AG08396 (cell line): ENCODE results near the gene SCTR.

Experiments used
- DNase-seq: peaks from one replicate; pipeline ENCODE4 v3.0.0; 2012; ENCODE audit warnings: low spot score, mixed read lengths

The SCTR gene

DNA sequence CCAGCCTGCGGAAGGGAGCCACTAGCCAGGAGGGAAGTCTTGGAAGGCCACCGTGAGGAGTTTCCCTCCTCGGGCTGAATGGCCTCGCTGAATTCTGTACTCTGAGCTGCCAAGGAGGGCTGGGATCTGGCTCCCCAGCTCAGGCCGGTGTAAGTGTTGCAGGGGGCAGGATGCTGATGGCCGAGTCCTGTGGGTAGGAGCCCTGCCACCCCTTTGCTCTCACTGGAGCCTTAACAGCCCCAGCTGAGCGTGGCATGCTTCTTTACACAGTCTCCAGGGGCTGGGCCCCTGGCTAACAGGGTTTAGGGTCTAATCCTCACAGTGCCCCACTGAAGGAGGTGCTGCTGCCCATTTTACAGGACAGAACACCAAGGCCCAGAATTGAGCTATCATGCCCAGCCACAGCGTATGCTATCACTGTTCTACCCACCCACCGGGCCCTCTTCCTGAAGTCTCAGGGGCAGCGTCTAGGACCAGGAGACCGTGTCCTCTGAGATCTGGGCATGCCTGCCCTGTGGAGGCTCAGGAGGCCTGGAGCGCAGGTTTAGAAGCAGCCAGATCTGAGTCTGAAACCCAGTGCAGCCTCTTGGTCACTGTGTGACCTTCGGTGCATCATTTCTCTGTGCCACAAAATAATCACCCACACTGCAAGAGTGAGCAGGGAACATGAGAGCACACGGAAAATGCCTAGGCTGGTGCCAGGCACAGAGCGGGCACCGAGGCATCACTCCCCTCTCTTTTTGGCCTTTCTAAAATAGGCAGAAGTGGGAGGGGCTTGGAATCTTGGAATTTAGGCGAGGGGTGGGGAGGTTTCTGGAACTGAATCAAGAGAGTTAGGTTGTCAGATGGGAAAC is 49.7 kb downstream of the SCTR start:
- no peak for DNase-seq

DNA sequence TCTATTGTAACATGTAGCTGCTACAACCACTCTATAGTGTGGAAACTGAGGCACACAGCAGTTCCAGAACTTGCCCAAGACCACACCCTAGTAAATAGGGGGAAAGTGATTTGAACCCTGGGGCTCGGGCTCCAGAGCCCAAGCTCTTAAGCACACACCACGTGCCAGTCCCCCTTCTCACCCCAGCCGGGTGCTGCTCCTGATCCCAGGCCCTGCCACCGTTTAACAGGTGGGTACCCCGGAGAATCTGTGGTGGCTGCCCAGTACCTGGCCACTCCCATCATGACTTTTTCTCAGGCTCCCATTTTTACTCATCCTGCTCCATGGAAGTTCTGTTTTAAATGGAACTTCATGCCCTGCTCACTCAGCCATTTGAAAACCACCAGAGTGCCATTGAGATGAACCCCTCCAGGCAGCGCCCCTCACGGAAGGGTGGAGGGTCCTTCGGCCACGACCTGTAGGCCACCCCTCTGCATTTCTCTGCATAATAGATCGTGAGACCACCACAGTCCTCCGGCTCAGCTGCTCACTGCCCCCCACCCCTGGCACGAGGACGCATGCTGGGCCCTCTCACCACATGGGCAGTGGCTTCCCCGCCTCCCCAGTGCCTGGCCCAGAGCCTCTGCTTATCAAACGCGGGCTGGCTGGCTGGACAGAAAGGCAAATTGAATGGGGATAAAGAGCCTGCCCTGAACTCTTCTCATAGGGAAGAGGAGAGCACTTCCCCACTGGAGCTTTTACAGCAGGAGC is 50.5 kb downstream of the SCTR start:
- no peak for DNase-seq

DNA sequence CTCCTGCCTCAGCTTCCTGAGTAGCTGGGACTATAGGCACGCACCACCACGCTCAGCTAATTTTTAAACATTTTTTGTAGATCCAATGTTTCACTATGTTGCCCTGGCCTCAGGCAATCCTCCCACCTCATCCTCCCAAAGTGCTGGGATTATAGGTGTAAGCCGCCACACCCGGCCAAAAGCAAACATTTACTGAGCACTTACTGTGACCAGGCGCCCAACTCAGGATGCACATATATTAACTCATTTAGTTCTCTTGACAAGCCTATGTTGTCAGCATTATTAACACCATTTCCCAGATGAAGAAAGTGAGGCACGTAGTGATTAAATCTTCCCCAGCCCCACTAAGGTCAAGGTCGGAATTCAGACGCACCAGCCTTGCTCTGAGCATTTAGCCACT is 51.5 kb downstream of the SCTR start:
- DNase-seq, result no peak

DNA sequence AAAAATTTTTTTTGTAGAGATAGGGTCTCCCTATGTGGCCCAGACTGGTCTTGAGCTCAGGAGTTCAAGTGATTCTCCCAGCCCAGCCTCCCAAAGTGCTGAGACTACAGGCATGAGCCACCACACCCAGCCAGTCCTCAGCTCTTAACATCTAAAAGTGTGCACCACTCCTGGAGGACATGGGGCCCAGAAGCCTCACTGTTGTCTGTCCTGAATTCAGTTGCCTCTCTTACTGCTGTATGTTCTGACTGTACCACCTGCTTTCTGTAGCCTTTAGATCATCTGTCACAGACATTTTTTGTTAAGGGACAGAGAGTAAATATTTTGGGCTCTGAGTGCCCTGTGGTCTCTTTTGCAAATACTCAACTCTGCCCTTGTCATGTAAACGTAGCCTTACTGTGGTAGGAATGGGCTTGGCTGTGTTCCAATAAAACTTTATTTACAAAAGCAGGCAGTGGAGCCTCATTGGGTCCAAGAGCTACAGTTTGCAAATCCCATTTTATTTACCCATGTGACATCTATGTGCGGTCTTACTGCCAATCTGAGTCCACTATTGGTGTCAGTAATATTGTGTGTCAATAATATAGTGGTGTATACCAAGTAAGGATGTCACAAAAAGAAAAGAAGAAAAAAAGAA is 54.5 kb downstream of the SCTR start:
- DNase-seq, result no peak

DNA sequence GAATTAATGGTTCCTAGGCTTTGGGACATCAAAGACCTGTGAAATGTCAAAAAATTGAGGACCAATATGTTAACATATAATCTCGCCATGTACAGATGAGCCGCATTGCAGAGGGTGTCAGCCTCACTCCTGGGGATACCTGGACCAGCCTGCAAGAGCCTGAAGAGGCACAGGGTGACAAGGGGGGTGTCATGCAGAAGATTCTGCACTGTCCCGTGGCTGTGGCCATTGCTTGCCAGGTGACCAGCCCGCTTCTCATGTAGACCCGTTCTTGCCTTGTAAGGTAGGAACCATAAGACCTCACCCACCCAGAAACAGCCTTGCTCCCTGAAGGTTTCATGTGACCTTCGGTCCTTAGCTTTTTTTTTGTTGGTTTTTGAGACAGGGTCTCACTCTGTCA is 55.2 kb downstream of the SCTR start:
- no peak for DNase-seq

DNA sequence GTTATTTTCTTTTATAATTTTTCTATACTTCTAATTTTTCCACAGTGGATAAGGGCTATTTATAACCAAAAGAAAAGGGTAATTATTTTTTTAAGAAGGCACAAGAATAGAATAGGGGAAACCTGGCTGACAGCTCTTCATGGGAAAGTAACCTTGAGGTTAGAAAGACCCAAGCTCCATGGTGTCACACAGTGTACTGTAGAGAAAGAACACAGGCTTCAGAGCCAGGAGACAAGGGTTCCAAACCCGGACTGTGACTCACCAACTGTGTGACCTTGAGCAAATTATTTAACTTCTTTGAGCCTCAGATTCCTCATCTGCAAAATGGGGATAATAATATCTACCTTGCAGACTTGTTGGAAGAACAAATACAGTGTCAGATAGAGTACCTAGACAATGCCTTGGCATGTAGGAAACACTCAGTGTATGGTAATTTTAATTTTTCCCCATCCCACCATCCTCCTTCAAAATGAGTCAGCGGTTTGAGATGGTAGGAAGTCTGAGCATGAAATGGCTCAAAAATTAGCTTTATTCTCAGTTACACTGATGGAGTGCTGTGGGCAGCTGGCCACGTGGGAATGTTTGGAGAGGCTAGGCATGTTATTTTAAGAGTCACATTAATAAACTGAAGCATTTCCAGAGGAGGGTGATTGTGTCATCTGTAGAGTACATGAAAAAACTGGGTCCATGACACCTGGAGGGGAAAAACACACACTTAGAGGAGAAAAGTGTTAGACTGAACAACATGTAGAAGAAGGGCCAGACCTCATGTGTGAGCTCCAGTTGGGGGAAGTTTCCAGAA is 55.9 kb downstream of the SCTR start:
- DNase-seq, result peak; percentile 31

DNA sequence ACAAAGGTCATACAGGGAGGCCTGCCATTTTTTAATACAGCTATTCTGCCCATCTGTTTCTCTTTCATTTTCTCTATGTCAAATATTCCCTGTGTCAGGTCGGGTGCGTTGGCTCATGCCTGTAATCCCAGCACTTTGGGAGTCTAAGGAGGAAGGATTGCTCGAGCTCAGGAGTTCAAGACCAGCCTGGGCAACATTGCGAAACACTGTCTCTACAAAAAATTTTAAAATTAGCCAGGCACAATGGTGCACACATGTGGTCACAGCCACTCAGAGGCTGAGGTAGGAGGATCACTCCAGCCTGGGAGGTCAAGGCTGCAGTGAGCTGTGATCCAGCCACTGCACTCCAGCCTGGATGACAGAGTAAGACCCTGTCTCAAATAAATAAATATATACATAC is 57.9 kb downstream of the SCTR start:
- no peak for DNase-seq

DNA sequence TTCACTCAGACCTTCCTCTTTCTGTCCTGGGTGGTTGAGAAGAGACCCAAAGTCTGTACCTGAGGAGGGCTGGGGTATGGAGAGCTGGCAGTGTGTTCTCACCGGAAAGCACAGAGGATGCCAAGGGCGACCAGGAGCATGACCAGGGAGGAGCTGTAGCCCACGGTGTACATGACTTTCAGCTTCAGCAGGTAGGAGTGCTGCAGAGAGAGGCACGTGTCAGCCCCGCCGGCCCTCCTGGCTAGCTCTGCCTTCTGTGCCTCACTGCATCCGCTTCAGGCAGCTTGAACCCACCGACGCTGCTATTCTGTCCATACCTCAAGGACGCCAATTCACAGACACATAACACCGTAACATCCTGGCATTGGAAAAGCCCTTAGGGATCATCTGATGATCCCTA is 58.6 kb downstream of the SCTR start:
- no peak for DNase-seq

DNA sequence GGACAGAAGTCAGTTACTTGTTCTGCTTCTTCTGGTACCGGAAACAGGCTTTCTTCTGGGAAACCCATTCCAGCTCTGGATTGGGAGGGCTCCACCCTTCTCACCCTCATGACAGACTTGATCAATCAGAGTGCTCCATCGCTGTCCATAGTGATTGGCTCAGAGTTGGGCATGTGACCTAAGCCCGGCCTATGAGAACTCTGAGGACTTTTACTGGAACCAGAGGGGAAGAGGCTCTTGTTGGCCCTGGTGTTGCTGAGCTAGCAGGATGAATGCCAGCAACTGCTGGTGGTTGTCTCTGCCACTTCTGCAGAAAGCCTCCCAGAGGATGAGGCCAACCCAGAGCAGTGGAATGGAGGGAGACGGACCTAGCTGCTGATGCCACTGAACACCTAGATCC is 59.3 kb downstream of the SCTR start:
- DNase-seq, result no peak

DNA sequence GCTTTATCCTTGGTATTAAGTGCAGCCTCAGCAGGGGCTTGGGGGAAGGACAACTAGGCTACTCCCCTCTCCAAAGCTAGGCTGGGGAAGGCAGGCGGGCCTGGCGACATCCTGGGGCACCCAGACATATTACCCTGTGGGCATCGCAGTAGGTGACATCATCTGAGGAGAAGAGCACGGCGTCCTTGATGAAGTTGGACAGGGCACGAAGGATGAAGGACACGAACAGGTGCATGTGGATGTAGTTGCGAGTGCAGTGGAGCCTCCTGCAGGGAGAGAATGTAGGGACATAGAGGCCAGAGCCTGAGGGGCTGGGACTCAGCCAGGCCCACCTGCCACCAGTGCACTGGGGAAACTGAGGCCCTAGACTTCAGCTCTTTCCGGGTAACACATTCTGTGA is 60.3 kb downstream of the SCTR start:
- DNase-seq, result no peak

DNA sequence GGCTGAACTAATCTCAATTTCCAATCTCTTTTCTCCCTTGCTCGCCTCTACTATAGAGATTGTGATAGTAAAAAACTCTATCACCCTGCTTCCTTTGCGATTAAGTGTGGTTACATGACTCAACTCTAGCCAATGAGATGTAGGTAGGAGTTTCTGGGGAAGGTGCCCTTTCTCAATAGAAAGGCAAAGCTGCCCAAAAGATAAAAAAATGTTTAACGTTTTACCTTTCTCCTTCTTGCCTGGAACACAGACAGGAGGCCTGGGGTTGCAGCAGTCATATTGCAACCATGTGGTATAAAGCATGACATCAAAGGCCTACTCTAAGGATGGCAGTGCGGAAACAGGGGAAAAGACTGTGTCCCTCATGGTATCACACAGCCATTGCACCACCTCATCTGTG is 61.1 kb downstream of the SCTR start:
- no peak for DNase-seq

DNA sequence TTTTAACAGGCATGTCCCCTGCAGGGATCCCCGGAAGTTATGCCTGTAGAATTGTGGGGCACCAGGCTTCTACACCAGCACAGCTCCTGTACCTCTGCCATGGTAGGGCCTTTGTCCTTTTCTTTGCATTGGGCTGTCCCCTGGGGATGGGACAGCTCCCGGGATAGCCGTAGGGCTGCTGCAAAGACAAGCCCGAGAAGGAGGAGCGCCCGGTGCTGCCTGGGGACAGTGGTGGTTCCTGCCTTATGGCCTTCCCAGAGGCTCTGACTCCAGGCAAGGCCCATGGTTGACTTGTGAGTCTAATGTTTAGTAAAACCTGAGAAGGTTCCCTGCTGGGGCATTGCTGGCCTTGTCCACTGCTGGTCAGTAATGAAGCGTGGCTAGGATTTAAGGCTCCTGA is 61.7 kb downstream of the SCTR start:
- no peak for DNase-seq

DNA sequence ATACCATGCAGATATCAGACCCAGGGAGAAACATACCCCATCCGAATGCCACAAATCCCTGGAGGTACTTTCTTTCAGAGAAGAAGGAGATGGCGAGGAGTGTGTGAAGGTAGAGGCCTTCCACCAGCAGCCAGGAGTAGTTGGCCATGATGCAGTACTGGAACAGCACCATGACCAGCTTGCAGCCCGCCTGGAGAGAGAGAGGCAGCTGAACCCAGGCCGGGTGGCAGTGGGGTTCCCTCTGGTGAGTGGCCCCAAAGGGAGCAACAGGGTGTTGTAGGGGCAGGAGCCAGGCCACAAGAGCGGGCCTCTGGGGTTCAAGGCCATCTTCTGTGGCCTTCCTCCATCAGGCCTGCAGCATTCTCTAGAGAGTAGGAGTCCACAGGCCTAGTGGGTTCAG is 62.5 kb downstream of the SCTR start:
- no peak for DNase-seq

DNA sequence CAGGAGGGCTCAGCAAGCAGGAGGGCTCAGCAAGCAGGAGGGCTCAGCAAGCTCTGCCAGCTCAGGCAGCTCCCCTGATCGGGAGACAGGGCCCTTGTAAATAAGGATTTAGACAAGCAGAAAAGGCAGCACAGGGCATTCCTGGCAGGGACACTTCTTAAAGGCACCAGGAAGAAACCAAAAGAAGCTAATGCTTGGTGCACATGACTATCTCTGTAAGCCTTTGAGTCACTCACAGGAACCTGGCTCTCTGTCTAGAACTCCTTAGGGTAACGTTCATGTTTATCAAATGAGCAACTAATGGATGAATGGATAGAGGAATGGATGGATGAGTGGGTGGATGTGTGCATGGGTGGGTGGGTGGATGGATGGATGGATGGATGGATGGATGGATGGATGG is 64.2 kb downstream of the SCTR start:
- no peak for DNase-seq

DNA sequence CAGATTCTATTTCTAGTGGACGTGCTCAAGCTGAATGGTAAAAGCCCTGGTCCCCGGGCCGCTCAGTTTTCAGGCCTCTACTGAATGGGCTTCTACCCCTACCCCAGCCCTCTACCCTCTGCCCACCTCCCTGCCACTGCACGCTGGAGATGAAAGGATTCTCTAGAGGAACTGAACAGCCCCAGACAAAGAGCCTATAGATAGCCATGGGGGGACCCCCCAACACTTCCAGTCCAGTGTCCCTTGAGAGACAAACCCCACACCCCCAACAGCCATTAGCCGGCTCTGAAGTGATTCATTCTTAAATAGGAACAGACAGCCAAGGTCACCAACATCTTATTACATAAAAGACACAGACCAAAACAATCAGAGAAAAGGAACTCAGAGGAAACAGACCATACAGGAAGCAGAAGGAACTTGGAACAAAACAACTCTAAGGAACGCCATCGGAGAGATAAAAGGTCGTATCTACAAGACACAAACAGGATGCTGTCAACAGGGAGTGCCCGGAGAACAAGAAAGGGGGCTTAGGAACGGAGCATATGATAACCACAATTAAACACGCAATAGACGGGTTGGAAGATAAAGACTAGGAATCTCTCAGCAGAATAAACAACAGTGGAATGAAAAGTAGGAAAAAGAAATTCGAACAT is 69.1 kb downstream of the SCTR start:
- no peak for DNase-seq

DNA sequence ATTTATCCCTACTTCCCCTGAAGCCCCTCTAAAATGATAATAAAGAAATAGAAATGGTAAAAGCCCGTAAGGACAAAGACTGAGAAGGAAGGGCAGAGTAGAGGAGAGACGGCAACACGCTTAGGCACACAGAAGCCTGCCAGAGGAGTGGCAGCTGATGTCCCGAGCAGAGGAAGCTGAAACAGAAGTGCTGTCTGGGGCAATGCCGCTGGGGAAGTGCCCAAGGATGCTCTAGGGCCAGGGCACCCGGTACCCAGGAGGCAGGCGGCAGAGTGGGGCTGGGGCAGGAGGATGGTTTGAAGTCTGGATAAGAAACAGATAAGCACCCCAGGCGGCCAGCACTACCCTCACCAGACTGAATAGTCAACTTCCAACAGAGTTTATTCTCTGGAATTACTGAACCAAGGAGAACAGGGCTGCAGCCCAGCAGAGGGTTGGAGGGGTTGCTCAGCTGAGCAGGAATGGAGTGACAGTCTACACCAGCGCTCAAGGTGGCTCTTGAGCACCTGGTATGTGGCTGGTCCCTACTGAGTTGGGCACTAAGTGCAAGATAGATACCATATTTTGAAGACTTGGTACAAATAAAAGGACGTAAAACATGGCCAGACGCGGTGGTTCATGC is 70.2 kb downstream of the SCTR start:
- no peak for DNase-seq

DNA sequence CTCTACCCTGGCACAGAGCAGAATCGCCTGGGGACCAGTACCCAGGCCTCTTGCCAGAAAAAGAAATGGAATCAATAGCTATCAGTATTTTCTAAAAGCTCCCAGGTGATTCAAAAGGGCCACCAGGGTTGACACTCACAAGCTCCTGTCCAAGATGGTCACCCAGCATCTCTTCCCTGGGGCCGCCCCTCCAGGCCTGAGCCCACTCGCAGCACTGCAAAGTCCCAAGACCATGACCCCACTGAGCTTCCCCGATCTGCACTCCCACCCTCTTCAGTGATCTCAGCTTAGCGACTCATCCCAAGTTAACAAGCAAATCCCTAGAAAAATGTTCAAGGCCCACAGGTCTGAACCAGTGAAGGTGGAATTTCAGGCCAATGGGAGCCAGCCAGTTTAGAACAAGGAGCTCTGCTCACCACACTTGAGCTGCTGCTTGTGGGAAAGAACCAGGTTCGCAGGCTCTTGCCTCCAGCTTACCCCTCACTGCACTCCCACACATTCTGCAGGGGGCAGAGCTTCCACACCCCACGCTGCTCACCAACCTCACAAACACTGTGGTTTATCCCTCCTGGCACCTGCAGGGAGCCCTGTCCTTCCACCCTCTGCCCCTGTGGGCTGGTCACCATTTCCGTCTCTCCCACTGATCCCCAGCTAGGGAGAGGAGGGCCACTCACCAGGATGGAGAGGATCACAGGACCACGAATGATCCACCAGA is 72.8 kb downstream of the SCTR start:
- DNase-seq, result no peak

DNA sequence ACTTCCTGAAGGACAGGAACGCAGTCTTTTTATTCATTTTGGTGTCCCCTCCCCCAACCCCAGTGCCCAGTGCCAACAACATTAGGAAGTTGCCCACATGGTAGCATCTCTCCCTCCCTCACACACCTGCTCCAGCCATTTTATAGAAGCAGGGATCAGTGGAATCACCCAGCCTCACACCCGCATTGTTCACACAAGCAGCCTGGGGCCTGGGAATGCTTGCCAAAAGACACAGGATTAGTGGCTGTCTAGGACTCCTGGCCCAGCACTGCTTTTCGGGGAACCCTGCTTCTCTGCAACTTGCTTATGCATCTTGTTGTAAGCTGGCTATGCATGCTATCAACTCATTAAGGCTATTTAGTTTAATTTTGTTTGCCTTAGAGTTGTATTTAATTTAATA is 74.8 kb downstream of the SCTR start:
- DNase-seq, result no peak

DNA sequence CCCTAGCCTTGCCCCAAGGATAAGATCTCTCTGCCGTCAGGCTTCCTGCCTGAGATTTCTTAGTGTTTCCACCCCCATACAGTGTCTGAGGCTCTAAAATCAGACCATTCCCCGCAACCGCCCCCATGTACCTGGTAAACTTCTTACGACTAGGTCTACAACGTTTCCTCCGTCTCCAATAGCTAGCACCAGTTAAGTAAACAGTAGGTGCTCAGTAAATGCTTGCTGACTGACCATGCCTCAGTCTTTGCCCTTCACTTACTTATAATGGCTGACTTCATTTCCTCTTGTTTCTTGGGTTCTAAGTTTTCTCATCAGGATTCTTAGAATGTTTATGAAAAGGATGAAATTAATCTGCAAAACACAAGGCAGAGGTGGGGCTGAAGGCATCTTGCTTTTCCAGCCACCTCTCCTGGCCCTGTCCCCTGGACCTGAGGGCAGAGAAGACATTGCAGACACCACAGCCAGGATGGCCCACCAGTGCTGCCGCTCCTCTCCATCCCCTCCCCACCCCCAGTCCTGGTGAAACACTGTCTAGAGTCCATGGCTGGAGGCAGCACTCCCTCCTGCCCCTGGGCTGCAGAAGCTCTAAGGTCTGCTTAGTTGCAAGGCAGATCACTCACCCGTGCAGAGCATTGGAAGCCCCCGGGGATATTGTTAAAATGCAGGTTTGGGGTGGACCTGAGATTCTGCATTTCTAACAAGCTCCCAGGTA is 75.7 kb downstream of the SCTR start:
- DNase-seq, result no peak

DNA sequence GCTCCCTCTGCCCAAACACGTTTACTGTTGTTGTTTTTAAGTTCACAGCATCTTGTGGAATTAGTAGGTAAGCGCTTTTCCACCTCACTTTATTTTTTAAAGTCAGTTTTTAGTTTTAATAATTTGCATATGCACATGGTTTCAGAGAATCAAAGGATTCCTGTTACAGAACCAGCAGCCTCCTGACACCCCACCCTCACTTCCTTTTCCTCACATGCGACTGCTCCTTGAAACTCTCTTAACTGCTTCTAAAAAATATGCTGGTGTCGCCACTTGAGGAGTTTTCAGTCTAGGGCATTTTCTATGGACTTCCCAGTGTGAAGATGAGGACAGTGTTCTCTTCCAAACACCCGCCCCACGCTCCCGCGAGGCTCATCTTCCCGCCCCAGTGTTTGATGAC is 78.2 kb downstream of the SCTR start:
- no peak for DNase-seq
